Suprapubic skin (tissue), 4 donors: ENCODE data around the gene RAB38. TPM values are rescaled to one million over a fixed set of nuclear protein-coding genes. Genes with fewer than 3 reads are reported as not detected.

Source experiments
- DNase-seq, 2 donors: peaks; one replicate each; pipeline ENCODE4 v3.0.0-alpha.2; 2019; ENCODE audit warnings: low spot score in 2 of 2
- H3K27ac ChIP-seq: fragments of 200-600 bp; sonication (generic); one replicate; pipeline ENCODE4 v1.5.1; 2019
- H3K27me3 ChIP-seq: fragments of 200-600 bp; sonication (generic); one replicate; pipeline ENCODE4 v1.5.1; 2019
- H3K36me3 ChIP-seq: fragments of 200-600 bp; sonication (generic); one replicate; pipeline ENCODE4 v1.5.1; 2019
- H3K4me1 ChIP-seq: fragments of 200-600 bp; sonication (generic); one replicate; pipeline ENCODE4 v1.5.1; 2019
- H3K4me3 ChIP-seq: fragments of 200-600 bp; sonication (generic); one replicate; pipeline ENCODE4 v1.5.1; 2019; ENCODE audit warnings: mild to moderate bottlenecking
- H3K9me3 ChIP-seq: fragments of 200-600 bp; sonication (generic); one replicate; pipeline ENCODE4 v1.5.1; 2019
- CTCF ChIP-seq, 2 donors: fragments of 200-600 bp in 1 of 2; fragments of 450-650 bp in 1 of 2; sonication (generic) in 1 of 2; IDR thresholded peaks; one replicate each; pipeline ENCODE4 v1.5.1; 2016 to 2019; ENCODE audit warnings: antibody characterized with exemption in 2 of 2, mild to moderate bottlenecking in 1 of 2, moderate library complexity in 1 of 2
- EP300 ChIP-seq: sonication (generic); formaldehyde crosslinking; IDR thresholded peaks from one replicate; pipeline ENCODE4 v1.6.1; 2017; ENCODE audit warnings: antibody characterized with exemption
- POLR2A ChIP-seq, 2 donors: fragments of 450-650 bp; IDR thresholded peaks; one replicate each; pipeline ENCODE4 v1.6.1; 2017; ENCODE audit warnings: antibody characterized with exemption in 2 of 2, mild to moderate bottlenecking in 2 of 2, moderate library complexity in 2 of 2
- POLR2AphosphoS5 ChIP-seq, 3 donors: sonication (generic); formaldehyde crosslinking; IDR thresholded peaks; one replicate each; pipeline ENCODE4 v1.6.1; 2017; ENCODE audit warnings: antibody characterized with exemption in 3 of 3
- WGBS: methylation state at CpG from one replicate; pipeline ENCODE4 v1.1.5; 2018; 5-methylcytosine and 5-hydroxymethylcytosine counted together
- total RNA-seq, 4 donors: library from RNA; depleted of rRNA; stranded (reverse); fragments of >200 nt; gene quantifications; one replicate each; pipeline ENCODE4 v1.1.0, GENCODE V29; 2016

RAB38 gene
- total RNA-seq, 4 donors from 2014 or later: 27.8 to 76.6 (median 48.9) TPM

DNA sequence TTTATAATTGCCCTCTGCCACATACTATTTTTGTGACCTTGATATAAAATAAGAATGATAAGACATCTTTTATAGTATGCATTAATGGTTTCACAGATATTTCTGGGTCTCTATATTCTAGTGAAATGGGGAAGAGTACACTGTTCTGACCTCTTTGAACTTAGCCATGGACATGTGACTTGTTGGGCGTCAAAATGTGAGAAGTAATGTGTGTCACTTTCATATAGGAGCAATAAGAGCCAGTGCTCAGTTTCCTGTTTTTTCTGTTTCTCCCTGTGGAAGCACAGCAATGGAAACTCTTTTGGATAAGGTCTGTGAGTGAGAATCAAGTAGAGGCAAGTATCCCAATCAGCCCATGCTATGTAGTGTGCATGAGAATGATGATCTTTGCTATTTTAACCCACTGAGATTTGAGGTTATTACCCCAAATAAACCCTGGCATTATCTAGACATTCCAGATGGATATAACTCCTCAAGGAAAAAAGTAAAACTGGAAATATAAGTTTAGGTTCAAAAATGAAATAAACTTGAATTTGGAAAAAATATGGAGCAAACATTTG lies 60.7 kb downstream of the RAB38 start:
- H3K27me3 ChIP-seq: no peaks in the 10 kb centered on the region
- WGBS: 65% methylated on average over 1 of the region's 1 CpG
- no peaks in the 10 kb centered on the region for H3K4me1 ChIP-seq
- no peak overlapping the region for H3K4me3 ChIP-seq
- DNase-seq: no peak
- TF ChIP-seq POLR2A (IDR thresholded peaks at IDR 0.05) (no peak), POLR2AphosphoS5 (IDR thresholded peaks at IDR 0.05) (no peak), EP300 (no peak), CTCF (IDR thresholded peaks at IDR 0.05) (no peak)
- H3K36me3 ChIP-seq: peaks cover 3% of the 10 kb centered on the region
- no peaks in the 10 kb centered on the region for H3K9me3 ChIP-seq
- no peak overlapping the region for H3K27ac ChIP-seq

DNA sequence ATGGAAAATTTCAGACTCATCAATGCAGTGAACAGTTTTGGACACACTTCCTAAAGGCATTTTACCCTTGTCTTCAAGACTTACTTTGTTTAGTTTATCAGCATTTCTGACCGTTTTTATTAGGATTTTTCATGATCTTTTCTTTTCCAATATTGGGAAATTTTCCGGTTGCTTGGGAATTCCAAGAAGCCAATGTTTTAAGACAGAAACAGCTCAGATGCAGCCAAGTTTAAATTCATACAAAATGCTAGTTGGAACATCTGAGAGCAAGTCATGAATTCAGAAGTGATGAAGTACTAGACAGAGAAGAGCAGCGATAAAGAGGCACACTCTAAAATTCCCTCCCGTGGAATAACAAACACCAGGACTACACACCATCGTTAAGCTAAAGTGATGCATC lies 68.6 kb downstream of the RAB38 start:
- H3K9me3 ChIP-seq: no peaks in the 10 kb centered on the region
- H3K4me1 ChIP-seq: peaks cover 5% of the 10 kb centered on the region
- WGBS: 69% methylated on average over 5 of the region's 5 CpGs
- DNase-seq: no peak
- no peak overlapping the region for H3K27ac ChIP-seq
- no peak for TF ChIP-seq POLR2AphosphoS5 (IDR thresholded peaks at IDR 0.05)
- TF ChIP-seq EP300: no peak
- TF ChIP-seq POLR2A (IDR thresholded peaks at IDR 0.05): no peak
- no peak for TF ChIP-seq CTCF (IDR thresholded peaks at IDR 0.05)
- peaks cover 3% of the 10 kb centered on the region for H3K36me3 ChIP-seq
- no peak overlapping the region for H3K4me3 ChIP-seq
- H3K27me3 ChIP-seq: no peaks in the 10 kb centered on the region

DNA sequence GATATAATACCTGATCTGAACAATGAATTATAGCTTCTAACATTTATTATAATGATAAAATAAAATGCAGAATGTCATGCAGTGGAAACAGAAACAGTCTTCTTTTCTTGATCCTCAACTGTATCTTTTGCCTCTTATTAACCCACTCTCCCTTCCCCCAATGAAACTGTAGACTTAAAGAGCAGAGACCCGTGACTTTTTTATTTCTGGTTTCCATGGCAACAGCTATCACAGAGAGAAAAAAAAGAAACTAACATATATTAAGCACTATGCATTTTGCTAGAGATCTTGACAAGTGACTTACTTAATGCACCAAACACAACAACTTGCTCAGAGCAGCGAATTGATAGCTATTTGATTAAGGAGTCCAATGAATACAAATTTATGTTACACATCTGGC lies 69.3 kb downstream of the RAB38 start:
- Histone ChIP-seq H3K9me3 (no peaks in the 10 kb centered on the region), H3K27ac (no peak overlapping the region), H3K36me3 (peaks cover 3% of the 10 kb centered on the region), H3K4me3 (no peak overlapping the region), H3K27me3 (no peaks in the 10 kb centered on the region), H3K4me1 (peaks cover 5% of the 10 kb centered on the region)
- no peak for TF ChIP-seq CTCF (IDR thresholded peaks at IDR 0.05)
- TF ChIP-seq POLR2AphosphoS5 (IDR thresholded peaks at IDR 0.05): no peak
- TF ChIP-seq POLR2A (IDR thresholded peaks at IDR 0.05): no peak
- no peak for TF ChIP-seq EP300
- no peak for DNase-seq
- 71% methylated on average over 2 of the region's 2 CpGs for WGBS

DNA sequence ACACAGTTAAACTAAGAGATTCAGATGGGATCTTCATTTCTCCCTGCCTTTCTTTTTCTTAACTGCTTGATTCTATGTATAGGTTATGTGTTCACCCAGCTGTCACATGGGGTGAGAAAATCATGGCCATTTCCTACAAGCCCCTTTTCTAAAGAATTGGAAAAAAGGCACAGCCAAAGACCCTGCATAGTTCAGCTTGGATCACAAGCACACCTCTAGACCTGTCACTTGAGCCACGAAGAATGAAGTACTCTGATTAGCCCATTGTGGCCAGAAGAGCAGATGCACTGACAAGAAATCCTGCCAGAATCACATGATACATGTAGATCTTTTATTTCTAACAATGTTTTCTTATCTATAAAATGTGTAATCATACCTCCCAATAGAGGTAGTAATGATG lies 69.7 kb downstream of the RAB38 start:
- TF ChIP-seq POLR2AphosphoS5 (IDR thresholded peaks at IDR 0.05): no peak
- no peak for TF ChIP-seq POLR2A (IDR thresholded peaks at IDR 0.05)
- TF ChIP-seq CTCF (IDR thresholded peaks at IDR 0.05): no peak
- TF ChIP-seq EP300: no peak
- Histone ChIP-seq H3K4me3 (no peak overlapping the region), H3K27ac (no peak overlapping the region), H3K9me3 (no peaks in the 10 kb centered on the region), H3K27me3 (no peaks in the 10 kb centered on the region), H3K36me3 (peaks cover 3% of the 10 kb centered on the region), H3K4me1 (peaks cover 5% of the 10 kb centered on the region)
- no peak for DNase-seq
- 59% methylated on average over 1 of the region's 1 CpG for WGBS

GRCh38 chr11:88104408-88104807 lies 70.8 kb downstream of the RAB38 start:
- H3K27ac ChIP-seq: no peak overlapping the region
- peaks cover 3% of the 10 kb centered on the region for H3K36me3 ChIP-seq
- no peak overlapping the region for H3K4me3 ChIP-seq
- no peak for TF ChIP-seq POLR2A (IDR thresholded peaks at IDR 0.05)
- TF ChIP-seq POLR2AphosphoS5 (IDR thresholded peaks at IDR 0.05): no peak
- H3K27me3 ChIP-seq: no peaks in the 10 kb centered on the region
- H3K9me3 ChIP-seq: no peaks in the 10 kb centered on the region
- DNase-seq: no peak
- peaks cover 5% of the 10 kb centered on the region for H3K4me1 ChIP-seq
